Upper lobe of left lung (tissue), 4 donors: Measurements from ENCODE around the gene UBE2F.

Source experiments
- CTCF ChIP-seq, 6 experiments: fragments of 450-650 bp in 4 of 6; fragments of 200-600 bp in 2 of 6; sonication (generic) in 2 of 6; IDR thresholded peaks; one replicate each; pipeline ENCODE4 v1.5.1; 2016 to 2019; ENCODE audit warnings: antibody characterized with exemption in 6 of 6
- EP300 ChIP-seq, 4 donors: sonication (generic); formaldehyde crosslinking; IDR thresholded peaks; one replicate each; pipeline ENCODE4 v1.5.1; 2017; ENCODE audit warnings: antibody characterized with exemption in 4 of 4, control low read depth in 2 of 4
- POLR2A ChIP-seq, 4 donors: fragments of 450-650 bp; IDR thresholded peaks; one replicate each; pipeline ENCODE4 v1.5.1; 2016 to 2017; ENCODE audit warnings: antibody characterized with exemption in 4 of 4, mild to moderate bottlenecking in 2 of 4
- POLR2AphosphoS5 ChIP-seq, 2 donors: sonication (generic); formaldehyde crosslinking; IDR thresholded peaks; one replicate each; pipeline ENCODE4 v1.5.1; 2017; ENCODE audit warnings: antibody characterized with exemption in 2 of 2

- TF ChIP-seq CTCF (IDR thresholded peaks at IDR 0.05) (no peak), POLR2A (IDR thresholded peaks at IDR 0.05) (no peak), POLR2AphosphoS5 (IDR thresholded peaks at IDR 0.05) (no peak), EP300 (IDR thresholded peaks at IDR 0.05) (no peak)
These were observed 13.9 kb downstream of the UBE2F start for GRCh38 chr2:237980751-237981150.
